ENCODE results near the gene ETFRF1. TPM values are rescaled to one million over a fixed set of nuclear protein-coding genes. Genes with fewer than 3 reads are reported as not detected.

Gene ETFRF1
- total RNA-seq, 1 experiment from 2014 or later = 8.4 TPM

Other genes with a start within 250 kb of the ETFRF1 start
- gene BCAT1, start 246.1 kb upstream of the ETFRF1 start, total RNA-seq (2021; ENCODE audit: unreplicated experiment) = 0.74 TPM
- 0.52 TPM for gene DNAI7, start 77 bp upstream of the ETFRF1 start, total RNA-seq (2021; ENCODE audit: unreplicated experiment)
- gene KRAS, start 55.7 kb downstream of the ETFRF1 start, total RNA-seq (2021; ENCODE audit: unreplicated experiment) = 37.5 TPM